ENCODE data around the gene FNDC8. TPM values are rescaled to one million over a fixed set of nuclear protein-coding genes. Genes with fewer than 3 reads are reported as not detected.
"Not testable (repeated sequence)": the region's sequence is repeated elsewhere in the genome, so short reads cannot be mapped to it uniquely, and the experiment has no call there.

Gene FNDC8
- total and polyA plus RNA-seq, 2 of the 4 experiments (the other 2 are of a cell fraction): not detected

- not testable (repeated sequence) for H4K8ac ChIP-seq (ENCODE audit: low read depth in 2 of 2, low read length in 2 of 2)
Observed at GRCh38 chr17:35179379-35179778, 58.0 kb downstream of the FNDC8 start.

More at GRCh38 chr17:35179379-35179778, 58.0 kb downstream of the FNDC8 start:
- H3K4me3 ChIP-seq (ENCODE audit: insufficient read depth, low read depth, low read length); H3K27ac ChIP-seq (ENCODE audit: insufficient read depth, low read length); H3K27me3 ChIP-seq (ENCODE audit: control insufficient read depth, insufficient read depth, low read length); H3K18ac ChIP-seq (ENCODE audit: low read depth, low read length); H4K20me1 ChIP-seq (ENCODE audit: insufficient read depth, low read length); H3K4me1 ChIP-seq (ENCODE audit: control insufficient read depth, insufficient read depth, low read length); DNase-seq; H3K79me1 ChIP-seq (ENCODE audit: low read depth in 1 of 2, low read length in 2 of 2); BruUV-seq (replicated peaks); H3K36me3 ChIP-seq (ENCODE audit: control insufficient read depth, insufficient read depth, low read length); H3K56ac ChIP-seq (ENCODE audit: extremely low read depth, insufficient read depth, low read length); H4K91ac ChIP-seq (ENCODE audit: insufficient read depth, low read depth, low read length); H2BK15ac ChIP-seq (ENCODE audit: low read depth, low read length); in situ Hi-C loops (cut with MboI; ENCODE audit: low sequenced_read_pairs); H2BK5ac ChIP-seq (ENCODE audit: low read depth, low read length, poor library complexity, severe bottlenecking); H4K5ac ChIP-seq (ENCODE audit: low read depth, low read length); H3K4me2 ChIP-seq (ENCODE audit: low read depth, low read length); H2BK120ac ChIP-seq (ENCODE audit: low read depth, low read length); POLR2A ChIA-PET (ENCODE audit: unreplicated experiment); H3K9me1 ChIP-seq (ENCODE audit: insufficient read depth, low read length); H3K9ac ChIP-seq (ENCODE audit: low read depth, low read length); H3K23ac ChIP-seq (ENCODE audit: low read depth, low read length); CTCF ChIA-PET; ATAC-seq (ENCODE audit: low read depth); H3K9me3 ChIP-seq (ENCODE audit: control insufficient read depth, insufficient read depth, low read length); H3K4ac ChIP-seq (ENCODE audit: low read depth, low read length); H2AK9ac ChIP-seq (replicated peaks; ENCODE audit: low read depth, low read length, poor library complexity); H2AK5ac ChIP-seq (ENCODE audit: low read depth, low read length); H3K14ac ChIP-seq (replicated peaks; ENCODE audit: low read depth, low read length); H2AFZ ChIP-seq (replicated peaks; ENCODE audit: low read length, poor library complexity); H2BK20ac ChIP-seq (ENCODE audit: low read depth, low read length): not testable (repeated sequence)
- 100% methylated on average over 1 of the region's 5 CpGs; no CpG with 5 or more reads in 1 of the 2 experiments for WGBS, 2 experiments (ENCODE audit: extremely low coverage in 2 of 2, insufficient read length in 1 of 2)
- dilution Hi-C loops (cut with HindIII; ENCODE audit: low sequenced_read_pairs, unreplicated experiment) (loop anchor here (25.0 kb wide), 1 partner anchor 358 kb away; the partner anchor contains the start of gene SLFN12L), intact Hi-C loops (cut with micrococcal nuclease) (loop anchor here (10.0 kb wide), 1 partner anchor 255 kb away; the partner anchor contains the start of gene SLFN12)

Small RNAs within 50 kb of the gene (microRNA-seq; reads per million reads assigned to microRNA genes)
- gene AC004223.1 (ENCODE audit: insufficient read depth, insufficient read length): not detected
- not detected for gene RNU6-840P (ENCODE audit: insufficient read depth, insufficient read length)

Small RNAs within 50 kb of the gene (small RNA-seq; reads per million reads assigned to genes)
- gene AC004223.1 (0 reads per million in 5 experiments), gene RNU6-840P (0 to 0.60 (median 0) reads per million in 5 experiments)

Other genes starting within 250 kb of the FNDC8 start
- gene CCT6B, start 160.2 kb upstream of the FNDC8 start, total RNA-seq (2012; rRNA removed): 0.72 and 1.7 TPM in 2 replicates
- gene CCT6B, start 160.2 kb upstream of the FNDC8 start, polyA plus RNA-seq (2012; rRNA removed): 0.72 and 1.1 TPM in 2 replicates
- 6.6 and 10.3 TPM in 2 replicates for gene ZNF830, start 160.1 kb upstream of the FNDC8 start, total RNA-seq (2012; rRNA removed)
- 5.1 and 5.5 TPM in 2 replicates for gene ZNF830, start 160.1 kb upstream of the FNDC8 start, polyA plus RNA-seq (2012; rRNA removed)
- 35.8 and 41.9 TPM in 2 replicates for gene LIG3, start 141.1 kb upstream of the FNDC8 start, total RNA-seq (2012; rRNA removed)
- gene LIG3, start 141.1 kb upstream of the FNDC8 start, polyA plus RNA-seq (2012; rRNA removed): 28.3 and 36.4 TPM in 2 replicates
- 19.2 and 20.8 TPM in 2 replicates for gene RFFL, start 57.9 kb upstream of the FNDC8 start, total RNA-seq (2012; rRNA removed)
- 9.9 and 11.6 TPM in 2 replicates for gene RFFL, start 57.9 kb upstream of the FNDC8 start, polyA plus RNA-seq (2012; rRNA removed)
- gene RAD51D, start 1.8 kb upstream of the FNDC8 start, total RNA-seq (2012; rRNA removed): 9.7 and 12.7 TPM in 2 replicates
- gene RAD51D, start 1.8 kb upstream of the FNDC8 start, polyA plus RNA-seq (2012; rRNA removed): 8.8 and 10.8 TPM in 2 replicates
- 23.7 and 24.4 TPM in 2 replicates for gene NLE1, start 20.7 kb downstream of the FNDC8 start, total RNA-seq (2012; rRNA removed)
- 18.0 and 18.6 TPM in 2 replicates for gene NLE1, start 20.7 kb downstream of the FNDC8 start, polyA plus RNA-seq (2012; rRNA removed)
- not detected in 2 replicates for gene UNC45B, start 26.2 kb downstream of the FNDC8 start, total RNA-seq (2012; rRNA removed)
- not detected in 2 replicates for gene UNC45B, start 26.2 kb downstream of the FNDC8 start, polyA plus RNA-seq (2012; rRNA removed)
- not detected in 2 replicates for gene SLC35G3, start 72.8 kb downstream of the FNDC8 start, total RNA-seq (2012; rRNA removed)
- not detected in 2 replicates for gene SLC35G3, start 72.8 kb downstream of the FNDC8 start, polyA plus RNA-seq (2012; rRNA removed)
- gene SLFN5, start 121.5 kb downstream of the FNDC8 start, total RNA-seq (2012; rRNA removed): 48.9 and 64.2 TPM in 2 replicates
- gene SLFN5, start 121.5 kb downstream of the FNDC8 start, polyA plus RNA-seq (2012; rRNA removed): 10.3 and 13.0 TPM in 2 replicates